Mucosa of descending colon (tissue), 3 donors: ENCODE results near the gene AACS. TPM values are rescaled to one million over a fixed set of nuclear protein-coding genes. Genes with fewer than 3 reads are reported as not detected.
A peak's percentile ranks its signal among the peaks of the same experiment; 100 is the strongest.

Source experiments
- ATAC-seq: fragments of 200-7000 bp; cut with Tn5 transposase; one replicate; pipeline ENCODE4 v1.9.1; 2020; ENCODE audit warnings: mild to moderate bottlenecking, moderate library complexity
- DNase-seq, 3 donors: peaks; one replicate each; pipeline ENCODE4 v3.0.0-alpha.2; 2020
- H3K36me3 ChIP-seq: fragments of 200-600 bp; one replicate; pipeline ENCODE4 v1.8.0; 2021; ENCODE audit warnings: low read depth, mild to moderate bottlenecking
- H3K4me1 ChIP-seq: fragments of 200-600 bp; one replicate; pipeline ENCODE4 v1.8.0; 2021; ENCODE audit warnings: low read depth, mild to moderate bottlenecking
- H3K4me3 ChIP-seq: fragments of 200-600 bp; one replicate; pipeline ENCODE4 v1.8.0; 2021; ENCODE audit warnings: mild to moderate bottlenecking
- H3K9me3 ChIP-seq: fragments of 200-600 bp; one replicate; pipeline ENCODE4 v1.8.0; 2021; ENCODE audit warnings: mild to moderate bottlenecking
- CTCF ChIP-seq: fragments of 200-600 bp; IDR thresholded peaks from one replicate; pipeline ENCODE4 v1.8.0; 2022; ENCODE audit warnings: antibody characterized with exemption, mild to moderate bottlenecking
- intact Hi-C, 2 donors: fragments of 100-400 bp; cut with DNase I in 1 of 2; cut with micrococcal nuclease in 1 of 2; formaldehyde crosslinking; loops; one replicate each; pipeline versions ENCODE4 v1.11.0 to v1.11.1; 2022; cut with DNase I, micrococcal nuclease
- total RNA-seq, 3 donors: library from RNA; stranded (reverse); fragmentation: NEBNext Ultra II Directional in 2 of 3; extraction: Animal tissue kit (Norgen Biotek cat#: 25700) in 2 of 3; gene quantifications; one replicate each; pipeline versions ENCODE4 v1.2.1 to v1.2.4, GENCODE V29; 2021 to 2023
- donor health status: DM: no; HTN: no; CAD: no; lungs with moderate emphysema.
- donor health status: DM: no; HTN: no; CAD: no.
- donor health status: DM: no; HTN: yes; CAD: no.

The AACS gene
- total RNA-seq, 3 donors from 2014 or later = 29.0 to 58.4 (median 39.0) TPM

- DNase-seq = peak in 1 of 3 donors; percentile 32
- TF ChIP-seq CTCF = no peak
- no peak for ATAC-seq
- no peaks in the 10 kb centered on the region for H3K9me3 ChIP-seq
- no peak overlapping the region for H3K4me3 ChIP-seq
- H3K4me1 ChIP-seq = peaks cover 20% of the 10 kb centered on the region
- intact Hi-C loops = no loop called here
- no peaks in the 10 kb centered on the region for H3K36me3 ChIP-seq
These were observed 23.8 kb downstream of the AACS start for GRCh38 chr12:125089083-125089482.

GRCh38 chr12:125089626-125090025 is 24.4 kb downstream of the AACS start:
- no peak for DNase-seq

GRCh38 chr12:125090437-125090836 is 25.2 kb downstream of the AACS start:
- no peak overlapping the region for H3K4me3 ChIP-seq
- H3K36me3 ChIP-seq = no peaks in the 10 kb centered on the region
- TF ChIP-seq CTCF = no peak
- H3K4me1 ChIP-seq = peaks cover 20% of the 10 kb centered on the region
- DNase-seq = no peak
- no peaks in the 10 kb centered on the region for H3K9me3 ChIP-seq
- ATAC-seq = no peak
- intact Hi-C loops = no loop called here

More at GRCh38 chr12:125089626-125090025, 24.4 kb downstream of the AACS start:
- no peaks in the 10 kb centered on the region for H3K36me3 ChIP-seq
- ATAC-seq = no peak
- H3K4me1 ChIP-seq = peaks cover 20% of the 10 kb centered on the region
- H3K9me3 ChIP-seq = no peaks in the 10 kb centered on the region
- intact Hi-C loops = no loop called here
- TF ChIP-seq CTCF = no peak
- no peak overlapping the region for H3K4me3 ChIP-seq

- H3K4me1 ChIP-seq = peaks cover 20% of the 10 kb centered on the region
- DNase-seq = peak in 1 of 3 donors; percentile 50
- intact Hi-C loops = no loop called here
- H3K9me3 ChIP-seq = no peaks in the 10 kb centered on the region
- ATAC-seq = no peak
- no peak overlapping the region for H3K4me3 ChIP-seq
- TF ChIP-seq CTCF = no peak
- H3K36me3 ChIP-seq = no peaks in the 10 kb centered on the region
These were observed 26.2 kb downstream of the AACS start for GRCh38 chr12:125091401-125091800.

- DNase-seq (peak; percentile 43 to 61 (median 50)), ATAC-seq (peak; percentile 51)
- no peaks in the 10 kb centered on the region for H3K9me3 ChIP-seq
- no peak overlapping the region for H3K4me3 ChIP-seq
- no peak for TF ChIP-seq CTCF
- intact Hi-C loops = no loop called here
- no peaks in the 10 kb centered on the region for H3K36me3 ChIP-seq
- H3K4me1 ChIP-seq = peaks cover 20% of the 10 kb centered on the region
These were observed 27.1 kb downstream of the AACS start for GRCh38 chr12:125092108-125092871.
